Coronary artery (tissue), 2 donors: ENCODE results near the gene POP4.

Experiments used
- DNase-seq: peaks from one replicate; pipeline ENCODE4 v3.0.0-alpha.2; 2017; ENCODE audit warnings: low spot score
- H3K27ac ChIP-seq, 2 donors: fragments of 200-600 bp; sonication (generic); one replicate each; pipeline ENCODE4 v1.5.1; 2016 to 2019
- H3K4me3 ChIP-seq: fragments of 200-600 bp; sonication (generic); 2 replicates; pipeline ENCODE4 v1.5.1; 2016; ENCODE audit warnings: mild to moderate bottlenecking, moderate library complexity
- TF ChIP-seq, protein P1 (sequence below): fragments of 200-600 bp; sonication (generic); IDR thresholded peaks from one replicate; pipeline ENCODE4 v1.5.1; 2019; ENCODE audit warnings: antibody characterized with exemption

The POP4 gene

DNA sequence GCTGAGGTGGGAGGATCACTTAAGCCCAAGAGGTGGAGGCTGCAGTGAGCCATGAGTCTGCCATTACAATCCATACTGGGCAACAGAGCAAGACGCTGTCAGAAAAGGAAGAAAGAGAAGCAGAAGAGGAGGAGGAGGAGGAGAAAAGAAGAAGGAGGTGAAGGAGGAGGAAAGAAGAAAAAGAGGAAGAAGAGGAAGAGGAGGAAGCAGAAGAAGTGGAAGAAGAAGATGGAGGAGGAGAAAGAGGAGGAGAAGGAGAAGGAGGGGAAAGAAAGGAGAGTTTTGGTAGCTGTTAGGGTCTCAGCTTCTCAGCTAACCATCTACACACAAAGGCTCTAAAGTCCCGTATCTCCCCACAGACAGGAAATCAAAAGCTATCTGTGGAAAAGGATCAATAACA lies 35.5 kb downstream of the POP4 start:
- TF ChIP-seq, protein P1, sequence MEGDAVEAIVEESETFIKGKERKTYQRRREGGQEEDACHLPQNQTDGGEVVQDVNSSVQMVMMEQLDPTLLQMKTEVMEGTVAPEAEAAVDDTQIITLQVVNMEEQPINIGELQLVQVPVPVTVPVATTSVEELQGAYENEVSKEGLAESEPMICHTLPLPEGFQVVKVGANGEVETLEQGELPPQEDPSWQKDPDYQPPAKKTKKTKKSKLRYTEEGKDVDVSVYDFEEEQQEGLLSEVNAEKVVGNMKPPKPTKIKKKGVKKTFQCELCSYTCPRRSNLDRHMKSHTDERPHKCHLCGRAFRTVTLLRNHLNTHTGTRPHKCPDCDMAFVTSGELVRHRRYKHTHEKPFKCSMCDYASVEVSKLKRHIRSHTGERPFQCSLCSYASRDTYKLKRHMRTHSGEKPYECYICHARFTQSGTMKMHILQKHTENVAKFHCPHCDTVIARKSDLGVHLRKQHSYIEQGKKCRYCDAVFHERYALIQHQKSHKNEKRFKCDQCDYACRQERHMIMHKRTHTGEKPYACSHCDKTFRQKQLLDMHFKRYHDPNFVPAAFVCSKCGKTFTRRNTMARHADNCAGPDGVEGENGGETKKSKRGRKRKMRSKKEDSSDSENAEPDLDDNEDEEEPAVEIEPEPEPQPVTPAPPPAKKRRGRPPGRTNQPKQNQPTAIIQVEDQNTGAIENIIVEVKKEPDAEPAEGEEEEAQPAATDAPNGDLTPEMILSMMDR, result no peak
- no peak for DNase-seq
- Histone ChIP-seq H3K27ac (no peak overlapping the region), H3K4me3 (no peak overlapping the region)

DNA sequence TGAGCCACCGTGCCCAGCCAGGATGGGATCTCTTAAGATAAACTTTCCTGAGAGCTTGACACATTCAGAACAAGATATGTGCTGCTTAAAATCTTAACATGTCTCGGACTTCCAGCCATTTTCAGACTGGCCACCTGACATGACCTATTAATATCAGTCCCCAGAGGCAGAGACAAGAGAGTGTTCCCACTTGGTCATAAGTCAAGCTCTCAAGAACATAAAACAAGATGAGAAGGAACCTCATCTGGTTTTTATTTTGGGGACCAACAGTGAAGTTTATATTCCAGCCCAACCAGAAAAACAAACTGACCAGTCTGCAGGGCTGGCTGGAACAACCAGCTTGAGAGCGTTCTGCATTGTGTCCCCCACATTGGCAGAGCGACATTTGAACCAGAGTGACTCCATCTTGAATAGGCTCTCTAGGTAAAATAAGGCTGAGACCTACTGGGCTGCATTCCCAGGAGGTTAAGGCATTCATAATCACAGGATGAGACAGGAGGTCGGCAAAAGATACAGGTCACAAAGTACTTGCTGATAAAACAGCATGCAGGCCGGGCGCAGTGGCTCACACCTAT lies 37.4 kb downstream of the POP4 start:
- no peak for DNase-seq
- Histone ChIP-seq H3K27ac (no peak overlapping the region), H3K4me3 (no peak overlapping the region)
- TF ChIP-seq, protein P1, result no peak

- no peak overlapping the region for H3K4me3 ChIP-seq
- no peak for DNase-seq
- H3K27ac ChIP-seq, result no peak overlapping the region
- TF ChIP-seq, protein P1, result no peak
Observed at GRCh38 chr19:29644210-29644609, 38.1 kb downstream of the POP4 start.

- TF ChIP-seq, protein P1, result no peak
- Histone ChIP-seq H3K27ac (no peak overlapping the region), H3K4me3 (no peak overlapping the region)
- DNase-seq, result no peak
Observed at GRCh38 chr19:29645491-29645867, 39.4 kb downstream of the POP4 start.

GRCh38 chr19:29645911-29646310 lies 39.8 kb downstream of the POP4 start:
- no peak for DNase-seq
- Histone ChIP-seq H3K4me3 (peak overlapping the region; percentile 46), H3K27ac (no peak overlapping the region)
- TF ChIP-seq, protein P1, result no peak

DNA sequence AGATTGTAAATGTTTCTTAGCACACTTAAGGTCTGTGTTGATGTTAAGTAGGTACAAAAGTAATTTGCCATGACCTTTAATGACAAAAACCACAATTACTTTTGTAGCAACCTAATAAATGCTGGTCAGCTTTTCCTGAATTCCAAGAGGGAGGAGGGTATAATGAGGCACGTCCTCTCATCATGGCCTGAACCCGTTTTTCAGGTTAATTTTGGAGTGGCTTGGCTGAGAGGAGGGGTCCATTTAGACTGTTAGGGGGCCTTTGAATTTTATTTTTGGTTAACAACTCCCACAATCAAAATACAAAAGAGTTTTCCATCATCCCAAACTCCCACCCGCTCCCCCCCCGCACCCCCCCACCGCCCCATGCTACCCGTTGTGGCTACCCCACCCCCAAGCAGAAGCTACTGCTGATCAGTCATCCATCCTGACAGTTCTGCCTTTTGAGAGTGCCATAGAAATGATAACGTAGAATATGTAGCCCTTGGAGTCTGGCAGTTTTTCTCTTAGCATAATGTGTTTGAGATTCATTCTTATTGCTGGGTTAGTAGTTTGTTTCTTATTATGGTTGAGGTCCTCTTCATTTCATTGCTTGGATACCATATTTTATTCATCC lies 44.8 kb downstream of the POP4 start:
- H3K27ac ChIP-seq, result no peak overlapping the region
- no peak for DNase-seq
- H3K4me3 ChIP-seq, result no peak overlapping the region
- TF ChIP-seq, protein P1, result no peak
